ENCODE measurements around the gene EPM2A.
"Not testable (repeated sequence)": the region's sequence is repeated elsewhere in the genome, so short reads cannot be mapped to it uniquely, and the experiment has no call there.

The EPM2A gene

DNA sequence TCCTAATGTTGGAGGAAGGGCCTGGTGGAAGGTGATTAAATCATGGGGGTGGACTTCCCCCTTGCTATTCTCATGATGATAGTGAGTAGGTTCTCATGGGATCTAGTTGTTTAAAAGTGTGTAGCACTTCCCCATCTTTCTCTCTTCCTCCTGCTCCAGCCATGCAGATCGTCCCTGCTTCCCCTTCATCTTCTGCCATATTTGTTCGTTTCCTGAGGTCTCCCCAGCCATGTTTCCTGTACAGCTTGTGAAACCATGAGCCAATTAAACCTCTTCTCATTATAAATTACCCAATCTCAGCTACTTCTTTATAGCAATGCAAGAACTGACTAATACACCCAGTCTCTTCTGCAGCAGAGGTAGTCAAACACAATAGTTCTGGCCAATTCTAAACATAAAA lies 5.4 kb downstream of the EPM2A start:
- no peak for DNase-seq (ENCODE audit: low read depth)

DNA sequence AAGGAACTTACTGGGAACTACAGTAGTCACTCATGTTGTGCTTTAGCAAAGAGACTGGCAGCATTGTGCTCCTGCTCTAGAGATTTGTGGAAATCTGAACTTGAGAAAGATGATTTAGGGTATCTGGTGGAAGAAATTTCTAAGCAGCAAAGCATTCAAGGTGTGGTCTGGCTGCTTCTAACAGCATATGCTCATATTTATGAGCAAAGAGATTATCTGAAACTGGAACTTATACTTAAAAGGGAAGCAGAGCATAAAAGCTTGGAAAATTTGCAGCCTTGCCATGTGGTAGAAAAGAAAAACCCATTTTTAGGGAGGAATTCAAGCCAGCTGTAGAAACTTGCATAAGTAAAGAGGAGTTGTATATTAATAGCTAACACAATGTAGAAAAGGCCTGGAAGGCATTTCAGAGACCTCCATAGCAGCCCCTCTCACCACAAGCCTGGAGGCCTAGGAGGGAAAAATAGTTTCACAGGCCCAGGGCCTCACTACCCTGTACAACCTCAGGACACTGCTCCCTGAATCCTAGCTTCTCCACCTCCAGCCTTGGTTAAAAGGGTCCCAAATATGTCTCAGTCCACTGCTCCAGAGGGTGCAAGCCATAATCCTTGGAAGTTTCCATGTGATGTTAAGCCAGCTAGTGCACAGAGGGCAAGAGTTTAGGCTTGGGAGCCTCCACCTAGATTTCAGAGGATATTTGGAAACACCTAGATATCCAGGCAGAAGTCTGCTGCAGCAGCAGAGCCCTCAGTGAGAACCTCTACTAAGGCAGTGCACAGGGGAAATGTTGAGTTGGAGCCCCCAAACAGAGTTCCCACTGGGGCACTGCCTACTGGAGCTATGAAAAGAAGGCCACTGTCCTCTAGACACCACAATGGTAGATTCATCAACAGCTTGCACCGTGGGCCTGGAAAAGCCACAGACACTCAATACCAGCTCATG lies 6.6 kb downstream of the EPM2A start:
- DNase-seq (ENCODE audit: low read depth), result no peak

DNA sequence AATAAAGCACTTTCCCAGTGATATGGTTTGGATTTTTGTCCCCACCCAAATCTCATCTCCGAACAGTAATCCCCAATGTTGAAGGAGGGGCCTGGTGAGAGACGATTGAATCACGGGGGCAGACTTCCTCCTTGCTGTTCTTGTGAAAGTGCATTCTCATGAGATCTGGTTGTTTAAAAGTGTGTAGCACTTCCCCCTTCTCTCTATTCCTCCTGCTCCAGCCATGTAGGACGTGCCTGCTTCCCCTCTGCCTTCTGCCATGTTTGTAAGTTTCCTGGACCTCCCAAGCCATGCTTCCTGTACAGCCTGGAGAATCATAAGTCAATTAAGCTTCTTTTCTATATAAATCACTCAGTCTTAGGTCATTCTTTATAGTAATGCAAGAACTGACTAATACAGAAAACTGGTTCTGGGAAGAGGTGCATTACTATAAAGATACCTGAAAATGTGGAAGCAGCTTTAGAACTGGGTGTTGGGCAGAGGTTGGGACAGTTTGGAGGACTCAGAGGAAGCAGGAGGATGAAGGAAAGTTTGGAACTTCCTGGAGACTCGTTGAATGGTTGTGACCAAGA lies 7.4 kb downstream of the EPM2A start:
- no peak for DNase-seq (ENCODE audit: low read depth)

- DNase-seq (ENCODE audit: low read depth), result no peak
Observed at GRCh38 chr6:145725570-145725969, 9.8 kb downstream of the EPM2A start.

DNA sequence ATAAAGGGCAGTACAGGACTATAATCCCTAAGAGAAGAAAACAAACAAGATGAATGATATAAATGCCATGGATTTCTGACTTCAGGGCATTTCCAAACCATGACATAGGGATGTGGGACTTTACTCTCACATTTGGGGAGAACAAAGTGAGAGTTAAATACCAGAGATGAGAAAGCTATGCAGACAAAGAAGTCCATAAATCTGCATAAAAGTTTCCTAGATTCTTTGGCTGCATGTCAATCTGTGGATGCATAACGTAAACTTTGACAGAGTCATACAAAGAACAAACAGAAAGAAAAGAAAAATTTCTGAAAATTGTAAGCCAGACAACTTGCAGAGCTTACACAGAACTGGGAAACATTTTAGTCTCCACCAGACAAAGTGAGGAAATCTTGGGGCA lies 11.7 kb downstream of the EPM2A start:
- no peak for DNase-seq (ENCODE audit: low read depth)

DNA sequence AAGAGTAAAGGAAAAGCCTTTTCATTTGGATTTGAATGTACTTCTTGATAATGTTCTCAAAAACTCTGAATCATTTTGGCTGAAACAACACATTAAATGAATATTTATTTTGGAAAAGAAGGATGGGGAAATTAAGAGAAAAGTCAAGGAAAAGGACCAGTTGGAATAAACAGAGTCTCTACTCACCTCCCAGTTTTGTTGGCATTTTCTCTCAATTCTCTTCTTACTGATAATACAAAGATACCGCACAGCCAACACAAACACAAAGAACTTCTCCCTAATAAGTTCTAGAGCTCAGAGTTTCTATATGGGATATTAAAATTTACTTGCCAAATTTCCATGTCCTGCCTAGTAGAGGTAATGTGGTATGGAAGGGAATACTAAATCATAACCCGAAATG lies 13.1 kb downstream of the EPM2A start:
- DNase-seq (ENCODE audit: low read depth), result no peak

DNA sequence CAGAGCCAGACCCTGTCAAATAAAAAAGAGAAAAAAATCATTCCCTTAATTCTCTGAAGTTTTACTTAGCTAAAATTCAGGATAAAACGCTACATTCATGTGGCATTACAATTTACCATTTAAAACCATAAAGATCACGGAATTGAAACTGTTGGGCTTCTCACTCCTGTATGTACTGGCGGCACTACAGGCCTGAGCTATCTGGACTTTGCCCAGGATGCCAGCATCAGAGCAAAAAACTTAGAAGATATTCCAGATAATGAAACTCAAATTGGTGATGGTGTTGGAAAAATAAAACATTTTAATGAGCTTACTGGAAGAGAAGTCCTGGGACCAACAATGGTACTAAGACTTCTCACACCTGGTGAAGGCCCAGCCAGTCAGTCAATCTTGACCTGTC lies 14.2 kb downstream of the EPM2A start:
- no peak for DNase-seq (ENCODE audit: low read depth)

GRCh38 chr6:145715426-145715825 lies 19.9 kb downstream of the EPM2A start:
- no peak for DNase-seq (ENCODE audit: low read depth)

GRCh38 chr6:145714731-145715130 lies 20.6 kb downstream of the EPM2A start:
- DNase-seq (ENCODE audit: low read depth), result no peak

- no peak for DNase-seq (ENCODE audit: low read depth)
Observed at GRCh38 chr6:145713773-145714172, 21.5 kb downstream of the EPM2A start.

GRCh38 chr6:145711372-145711771 lies 23.9 kb downstream of the EPM2A start:
- no peak for DNase-seq (ENCODE audit: low read depth)

DNA sequence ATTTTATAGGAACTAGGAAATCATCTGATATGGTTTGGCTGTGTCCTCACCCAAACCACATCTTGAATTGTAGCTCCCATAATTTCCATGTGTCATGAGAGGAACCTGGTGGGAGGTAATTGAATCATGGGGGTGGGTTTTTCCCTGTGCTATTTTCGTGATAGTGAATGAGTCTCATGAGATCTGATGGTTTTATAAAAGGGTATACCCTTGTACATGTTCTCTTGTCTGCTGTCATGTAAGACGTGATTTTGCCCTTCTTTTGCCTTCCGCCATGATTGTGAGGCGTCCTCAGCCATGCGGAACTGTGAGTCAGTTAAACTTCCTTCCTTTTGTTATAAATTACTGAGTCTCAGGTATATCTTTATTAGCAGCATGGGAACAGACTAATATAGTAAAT lies 27.9 kb downstream of the EPM2A start:
- no peak for DNase-seq (ENCODE audit: low read depth)

DNA sequence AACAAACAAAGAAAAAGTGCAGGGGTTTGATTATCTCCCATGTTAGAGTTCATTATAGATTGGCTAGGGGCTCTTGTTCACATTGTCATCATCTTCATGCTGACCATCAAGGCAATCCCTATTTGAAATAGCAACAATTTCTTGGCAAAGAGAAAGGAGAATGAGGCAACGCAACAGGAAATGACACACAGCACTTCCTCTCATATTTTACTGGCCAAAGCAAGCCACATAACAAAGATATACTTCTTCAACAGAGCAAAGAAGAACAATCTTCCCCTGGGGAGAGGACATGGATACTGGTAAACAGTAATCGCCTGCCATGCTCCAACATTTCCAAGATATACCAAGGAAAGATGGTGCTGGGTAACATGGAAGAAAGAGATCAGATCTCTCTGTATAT lies 29.8 kb downstream of the EPM2A start:
- DNase-seq (ENCODE audit: low read depth), result no peak

DNA sequence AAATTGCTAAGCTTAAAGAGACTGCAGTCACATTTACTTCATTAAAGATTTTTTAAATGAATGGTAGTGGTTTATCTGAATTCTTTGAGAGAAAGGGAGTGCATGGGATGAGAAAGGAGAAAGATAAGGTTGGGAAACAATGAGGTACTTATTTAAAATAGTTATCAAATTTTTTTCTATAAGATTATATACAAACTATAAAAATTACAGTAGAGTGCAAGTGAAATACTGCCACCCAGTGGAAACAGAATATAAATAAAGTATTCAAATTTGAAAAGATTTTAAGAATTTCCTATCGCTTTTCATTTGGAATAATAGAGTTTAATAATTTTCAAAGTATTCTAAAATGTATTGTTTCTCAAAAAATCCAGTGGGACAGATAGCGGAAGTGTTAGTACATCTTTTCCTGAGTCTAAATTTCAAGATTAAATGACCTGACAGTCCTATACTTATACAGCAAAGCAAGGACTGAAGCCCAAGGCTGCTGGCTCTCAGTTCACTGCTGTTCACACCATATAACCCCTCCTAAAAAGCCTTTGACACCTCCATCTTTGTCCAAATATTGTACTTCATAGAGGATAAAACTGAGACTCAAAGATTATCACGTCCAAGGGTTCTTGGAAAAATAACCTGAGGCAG lies 31.1 kb downstream of the EPM2A start:
- no peak for DNase-seq (ENCODE audit: low read depth)

DNA sequence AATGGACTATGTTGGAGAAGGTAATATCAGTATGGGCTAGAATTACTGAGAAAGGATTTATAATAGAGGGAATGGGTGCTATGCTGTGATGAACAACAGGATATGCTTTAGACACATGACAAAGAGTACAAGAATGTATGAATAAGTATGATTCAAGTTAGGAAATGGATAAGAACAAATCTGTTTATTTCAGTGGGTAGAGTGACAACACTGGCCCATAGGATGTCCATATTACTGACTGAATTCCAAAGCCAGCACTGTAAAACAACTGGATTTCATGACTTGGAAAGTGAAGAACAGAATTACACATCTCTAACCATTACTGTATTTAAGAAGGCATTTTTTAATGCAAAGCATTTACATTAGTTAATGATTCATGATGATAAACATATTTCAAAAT lies 35.9 kb downstream of the EPM2A start:
- no peak for DNase-seq (ENCODE audit: low read depth)

DNA sequence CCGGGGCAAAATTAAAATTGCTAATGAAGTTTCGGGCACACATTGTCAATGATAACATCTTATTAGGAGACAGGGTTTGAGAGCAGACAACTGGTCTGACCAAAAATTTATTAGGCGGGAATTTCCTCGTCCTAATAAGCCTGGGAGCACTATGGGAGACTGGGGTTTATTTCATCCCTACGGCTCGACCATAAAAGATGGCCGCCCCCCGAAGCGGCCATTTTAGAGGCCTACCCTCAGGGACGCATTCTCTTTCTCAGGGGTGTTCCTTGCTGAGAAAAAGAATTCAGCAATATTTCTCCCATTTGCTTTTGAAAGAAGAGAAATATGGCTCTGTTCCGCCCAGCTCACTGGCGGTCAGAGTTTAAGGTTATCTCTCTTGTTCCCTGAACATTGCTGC lies 37.9 kb downstream of the EPM2A start:
- not testable (repeated sequence) for DNase-seq (ENCODE audit: low read depth)

- no peak for DNase-seq (ENCODE audit: low read depth)
Observed at GRCh38 chr6:145694083-145694737, 41.1 kb downstream of the EPM2A start.

GRCh38 chr6:145690969-145691368 lies 44.4 kb downstream of the EPM2A start:
- no peak for DNase-seq (ENCODE audit: low read depth)

DNA sequence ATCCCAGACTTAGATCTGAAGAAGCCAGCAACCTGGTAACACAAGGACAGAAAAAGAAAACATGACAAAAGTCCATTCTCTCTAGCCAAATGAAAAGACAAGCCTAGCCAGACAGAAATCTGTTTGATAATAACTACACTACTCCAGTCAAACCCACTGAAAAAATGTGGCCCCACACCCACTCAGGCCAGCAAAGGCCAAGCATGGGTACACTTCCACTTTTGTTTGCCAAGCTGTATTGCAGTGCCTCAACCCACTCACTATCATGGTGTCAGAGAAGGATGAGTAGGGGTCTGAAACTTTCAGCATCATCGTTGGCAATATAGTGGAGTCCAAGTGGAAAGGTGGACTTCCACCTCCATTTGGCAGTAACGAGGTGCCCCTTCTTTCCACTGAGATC lies 45.8 kb downstream of the EPM2A start:
- DNase-seq (ENCODE audit: low read depth), result no peak

DNA sequence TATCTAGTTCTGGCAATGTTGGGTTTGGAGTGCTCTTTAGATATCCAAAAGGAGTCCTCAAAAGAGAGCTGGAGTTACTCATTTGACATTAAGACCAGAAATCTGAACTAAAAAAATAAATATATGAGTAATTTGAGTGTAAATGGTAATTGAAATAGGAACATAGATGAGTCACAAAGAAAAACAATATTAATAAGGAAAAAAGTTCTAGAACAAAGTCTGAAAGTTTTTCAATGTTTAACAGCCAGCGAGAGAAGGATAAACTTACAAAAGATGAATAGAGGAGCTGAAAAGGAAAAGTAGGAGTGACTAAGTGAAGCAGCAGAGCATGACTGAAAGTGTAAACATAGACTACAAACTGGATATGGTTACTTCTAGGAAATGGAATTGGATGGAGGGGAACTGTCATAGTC lies 46.8 kb downstream of the EPM2A start:
- no peak for DNase-seq (ENCODE audit: low read depth)

- DNase-seq (ENCODE audit: low read depth), result no peak
Observed at GRCh38 chr6:145685932-145686331, 49.4 kb downstream of the EPM2A start.

GRCh38 chr6:145681965-145682364 lies 53.4 kb downstream of the EPM2A start:
- no peak for DNase-seq (ENCODE audit: low read depth)

- DNase-seq (ENCODE audit: low read depth), result no peak
Observed at GRCh38 chr6:145673504-145673903, 61.8 kb downstream of the EPM2A start.
